Activated CD4-positive, alpha-beta memory T cell treated with anti-CD3 and anti-CD28 coated beads for 36 hours (primary cell): ENCODE data around the gene C2CD4D. TPM values are rescaled to one million over a fixed set of nuclear protein-coding genes. Genes with fewer than 3 reads are reported as not detected.
"Not testable (repeated sequence)": the region's sequence is repeated elsewhere in the genome, so short reads cannot be mapped to it uniquely, and the experiment has no call there.

Experiments used
- CTCF ChIA-PET: fragments of 350-600 bp; sonication (Branson Sonifier 250); formaldehyde crosslinking; loops from one replicate; lab custom pipeline; 2021; ENCODE audit warnings: antibody characterized with exemption, inconsistent platforms; lab: Charles Lee
- POLR2A ChIA-PET: fragments of 350-600 bp; sonication (Branson Sonifier 250); formaldehyde crosslinking; loops from one replicate; lab custom pipeline; 2021; ENCODE audit warnings: antibody characterized with exemption; lab: Charles Lee
- DNase-seq: peaks from one replicate; pipeline ENCODE4 v3.0.0-alpha.2; 2020
- H3K27ac Mint-ChIP-seq: one replicate; pipeline ENCODE4 v1.8.0; 2021; ENCODE audit warnings: mixed read lengths
- H3K27me3 Mint-ChIP-seq: one replicate; pipeline ENCODE4 v1.8.0; 2021; ENCODE audit warnings: mixed read lengths
- H3K36me3 Mint-ChIP-seq: one replicate; pipeline ENCODE4 v1.8.0; 2021; ENCODE audit warnings: mixed read lengths
- H3K4me1 Mint-ChIP-seq: one replicate; pipeline ENCODE4 v1.8.0; 2021; ENCODE audit warnings: low read depth, mixed read lengths
- H3K4me3 Mint-ChIP-seq: one replicate; pipeline ENCODE4 v1.8.0; 2021; ENCODE audit warnings: mild to moderate bottlenecking, mixed read lengths
- H3K9me3 Mint-ChIP-seq: one replicate; pipeline ENCODE4 v1.8.0; 2021; ENCODE audit warnings: mixed read lengths
- intact Hi-C: fragments of 100-400 bp; cut with micrococcal nuclease; formaldehyde crosslinking; loops from one replicate; pipeline ENCODE4 v1.15.1; 2023
- total RNA-seq, 2 experiments: library from RNA; stranded (reverse); gene quantifications; one replicate each; pipeline ENCODE4 v1.2.3, GENCODE V29; 2021

Gene C2CD4D
- total RNA-seq, 2 experiments from 2014 or later, result 3.3 to 3.9 TPM

GRCh38 chr1:151875419-151876097, 35.9 kb upstream of the C2CD4D start:
- H3K27ac Mint-ChIP-seq, result no peak overlapping the region
- peaks cover 21% of the 10 kb centered on the region for H3K36me3 Mint-ChIP-seq
- intact Hi-C loops, result no loop called here
- no peak for DNase-seq
- no peak overlapping the region for H3K4me3 Mint-ChIP-seq
- peaks cover 11% of the 10 kb centered on the region for H3K4me1 Mint-ChIP-seq
- ChIA-PET CTCF (interaction anchor here (0.6 to 2.3 kb wide), 3 partner anchors 13 to 281 kb away, joined by 5 to 8 read pairs (median 6); no protein-coding TSS in a partner anchor), POLR2A (no interaction called here)
- H3K27me3 Mint-ChIP-seq, result no peaks in the 10 kb centered on the region
- no peaks in the 10 kb centered on the region for H3K9me3 Mint-ChIP-seq

DNA sequence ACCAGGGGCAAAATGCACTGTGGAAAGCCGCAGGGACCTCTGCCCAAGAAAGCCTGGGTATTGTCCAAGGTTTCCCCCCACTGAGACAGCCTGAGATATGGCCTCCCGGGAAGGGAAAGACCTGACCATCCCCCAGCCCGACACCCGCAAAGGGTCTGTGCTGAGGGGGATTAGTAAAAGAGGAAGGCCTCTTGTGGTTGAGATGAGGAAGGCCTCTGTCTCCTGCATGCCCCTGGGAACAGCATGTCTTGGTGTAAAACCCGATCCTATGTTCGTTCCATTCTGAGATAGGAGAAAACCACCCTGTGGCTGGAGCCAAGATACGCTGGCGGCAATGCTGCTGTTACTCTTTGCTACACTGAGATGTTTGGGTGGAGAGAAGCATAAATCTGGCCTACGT, 33.2 kb upstream of the C2CD4D start:
- H3K27ac Mint-ChIP-seq, intact Hi-C loops: not testable (repeated sequence)
- peaks cover 16% of the 10 kb centered on the region for H3K4me1 Mint-ChIP-seq

GRCh38 chr1:151871284-151872030, 31.8 kb upstream of the C2CD4D start:
- Mint-ChIP-seq H3K36me3 (peaks cover 17% of the 10 kb centered on the region), H3K4me1 (peaks cover 20% of the 10 kb centered on the region), H3K9me3 (no peaks in the 10 kb centered on the region), H3K27me3 (no peaks in the 10 kb centered on the region), H3K27ac (no peak overlapping the region), H3K4me3 (no peak overlapping the region)
- POLR2A ChIA-PET, result interaction anchor here (0.7 kb wide), 1 partner anchor 8 kb away, joined by 4 read pairs; no protein-coding TSS in a partner anchor
- intact Hi-C loops, result no loop called here
- CTCF ChIA-PET, result interaction anchor here (0.6 to 1.5 kb wide), 2 partner anchors 8 to 130 kb away, joined by 3 to 4 read pairs; no protein-coding TSS in a partner anchor
- DNase-seq, result no peak

More for the DNA sequence above, 33.2 kb upstream of the C2CD4D start:
- H3K9me3 Mint-ChIP-seq, H3K27me3 Mint-ChIP-seq, POLR2A ChIA-PET, DNase-seq, H3K4me3 Mint-ChIP-seq, CTCF ChIA-PET: not testable (repeated sequence)
- H3K36me3 Mint-ChIP-seq, result peaks cover 21% of the 10 kb centered on the region

- DNase-seq, result no peak
- H3K27ac Mint-ChIP-seq, result no peak overlapping the region
- CTCF ChIA-PET, result no interaction called here
- intact Hi-C loops, result no loop called here
- no peaks in the 10 kb centered on the region for H3K27me3 Mint-ChIP-seq
- POLR2A ChIA-PET, result no interaction called here
- H3K9me3 Mint-ChIP-seq, result no peaks in the 10 kb centered on the region
- H3K4me3 Mint-ChIP-seq, result no peak overlapping the region
- peaks cover 2% of the 10 kb centered on the region for H3K36me3 Mint-ChIP-seq
- H3K4me1 Mint-ChIP-seq, result peaks cover 8% of the 10 kb centered on the region
Measured at GRCh38 chr1:151868486-151868885, 28.9 kb upstream of the C2CD4D start.

- peaks cover 8% of the 10 kb centered on the region for H3K4me1 Mint-ChIP-seq
- intact Hi-C loops, result no loop called here
- no peaks in the 10 kb centered on the region for H3K27me3 Mint-ChIP-seq
- H3K27ac Mint-ChIP-seq, result peak overlapping the region; percentile 54
- DNase-seq, result peak; percentile 30
- CTCF ChIA-PET, result no interaction called here
- H3K4me3 Mint-ChIP-seq, result no peak overlapping the region
- H3K9me3 Mint-ChIP-seq, result no peaks in the 10 kb centered on the region
- no peaks in the 10 kb centered on the region for H3K36me3 Mint-ChIP-seq
- POLR2A ChIA-PET, result no interaction called here
Measured at GRCh38 chr1:151867765-151868411, 28.3 kb upstream of the C2CD4D start.

GRCh38 chr1:151867321-151867720, 27.7 kb upstream of the C2CD4D start:
- H3K27ac Mint-ChIP-seq, result no peak overlapping the region
- no peak overlapping the region for H3K4me3 Mint-ChIP-seq
- POLR2A ChIA-PET, result no interaction called here
- peaks cover 8% of the 10 kb centered on the region for H3K4me1 Mint-ChIP-seq
- DNase-seq, result no peak
- no peaks in the 10 kb centered on the region for H3K36me3 Mint-ChIP-seq
- H3K9me3 Mint-ChIP-seq, result no peaks in the 10 kb centered on the region
- H3K27me3 Mint-ChIP-seq, result no peaks in the 10 kb centered on the region
- CTCF ChIA-PET, result no interaction called here
- intact Hi-C loops, result no loop called here

DNA sequence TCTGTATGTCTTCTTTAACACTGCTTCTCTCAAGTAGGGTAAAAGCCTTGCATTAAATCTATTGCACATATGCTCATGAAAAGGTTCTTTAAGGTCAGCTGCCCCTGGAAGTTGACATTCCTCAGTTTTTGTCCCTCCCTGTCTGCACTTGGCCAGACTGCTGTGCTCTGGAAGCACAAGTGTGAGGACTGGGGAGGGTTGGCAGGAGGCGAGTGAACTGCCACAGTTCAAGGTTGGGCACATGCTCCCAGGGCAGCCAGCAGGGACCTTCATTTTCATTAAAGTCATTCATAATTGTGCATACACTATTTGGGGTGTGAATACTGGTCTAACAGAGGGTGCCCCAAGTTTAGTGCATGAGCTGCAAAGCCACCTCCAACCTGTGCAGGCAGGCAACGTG, 24.8 kb upstream of the C2CD4D start:
- intact Hi-C loops, result no loop called here
- H3K4me3 Mint-ChIP-seq, result no peak overlapping the region
- H3K27ac Mint-ChIP-seq, result no peak overlapping the region
- H3K4me1 Mint-ChIP-seq, result peaks cover 11% of the 10 kb centered on the region
- POLR2A ChIA-PET, result no interaction called here
- H3K27me3 Mint-ChIP-seq, result no peaks in the 10 kb centered on the region
- CTCF ChIA-PET, result interaction anchor here (0.6 kb wide), 1 partner anchor 8 kb away, joined by 4 read pairs; no protein-coding TSS in a partner anchor
- no peak for DNase-seq
- H3K9me3 Mint-ChIP-seq, result no peaks in the 10 kb centered on the region
- no peaks in the 10 kb centered on the region for H3K36me3 Mint-ChIP-seq

- no peaks in the 10 kb centered on the region for H3K36me3 Mint-ChIP-seq
- no peak overlapping the region for H3K4me3 Mint-ChIP-seq
- peaks cover 5% of the 10 kb centered on the region for H3K4me1 Mint-ChIP-seq
- ChIA-PET CTCF (no interaction called here), POLR2A (no interaction called here)
- H3K27me3 Mint-ChIP-seq, result no peaks in the 10 kb centered on the region
- H3K9me3 Mint-ChIP-seq, result no peaks in the 10 kb centered on the region
- H3K27ac Mint-ChIP-seq, result no peak overlapping the region
- no peak for DNase-seq
- intact Hi-C loops, result no loop called here
Measured at GRCh38 chr1:151862604-151863003, 23.0 kb upstream of the C2CD4D start.

- Mint-ChIP-seq H3K9me3 (no peaks in the 10 kb centered on the region), H3K4me1 (peaks cover 3% of the 10 kb centered on the region), H3K36me3 (no peaks in the 10 kb centered on the region), H3K4me3 (no peak overlapping the region), H3K27ac (no peak overlapping the region), H3K27me3 (no peaks in the 10 kb centered on the region)
- ChIA-PET POLR2A (no interaction called here), CTCF (interaction anchor here (1.8 kb wide), 1 partner anchor 141 kb away, joined by 4 read pairs; no protein-coding TSS in a partner anchor)
- no peak for DNase-seq
- intact Hi-C loops, result no loop called here
Measured at GRCh38 chr1:151860504-151861187, 21.0 kb upstream of the C2CD4D start.

DNA sequence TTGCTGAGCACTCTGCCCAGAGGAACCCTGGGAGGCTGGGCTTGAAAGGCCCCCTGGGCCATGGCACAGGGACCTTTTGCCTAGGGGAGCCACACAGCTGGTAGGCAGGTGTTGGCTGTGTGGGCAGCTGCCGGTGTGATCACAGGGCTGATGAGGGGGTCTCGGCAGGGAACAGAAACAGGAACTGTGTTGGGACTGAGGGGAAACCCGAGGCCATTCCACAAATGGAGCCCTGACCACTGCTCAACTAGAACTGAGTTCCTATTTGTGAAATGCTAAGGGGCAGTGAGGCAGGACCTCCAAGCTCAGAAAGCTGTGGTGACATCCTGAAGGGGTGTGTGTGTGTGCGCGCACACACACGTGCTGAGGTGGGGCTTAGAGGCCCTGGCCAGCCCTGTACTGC, 20.3 kb upstream of the C2CD4D start:
- DNase-seq, result no peak
- Mint-ChIP-seq H3K27me3 (no peaks in the 10 kb centered on the region), H3K9me3 (no peaks in the 10 kb centered on the region), H3K4me3 (no peak overlapping the region), H3K4me1 (peaks cover 3% of the 10 kb centered on the region), H3K27ac (no peak overlapping the region), H3K36me3 (no peaks in the 10 kb centered on the region)
- POLR2A ChIA-PET, result interaction anchor here (0.5 kb wide), 1 partner anchor 1719 kb away, joined by 3 read pairs; no protein-coding TSS in a partner anchor
- intact Hi-C loops, result no loop called here
- CTCF ChIA-PET, result interaction anchor here (1.4 to 1.8 kb wide), 2 partner anchors 29 to 141 kb away, joined by 4 to 5 read pairs; no protein-coding TSS in a partner anchor

GRCh38 chr1:151858886-151859665, 19.5 kb upstream of the C2CD4D start:
- no peak overlapping the region for H3K4me3 Mint-ChIP-seq
- no peak overlapping the region for H3K27ac Mint-ChIP-seq
- ChIA-PET POLR2A (interaction anchor here (0.5 kb wide), 1 partner anchor 1720 kb away, joined by 3 read pairs; no protein-coding TSS in a partner anchor), CTCF (interaction anchor here (1.4 to 1.8 kb wide), 2 partner anchors 30 to 142 kb away, joined by 4 to 5 read pairs; no protein-coding TSS in a partner anchor)
- H3K36me3 Mint-ChIP-seq, result no peaks in the 10 kb centered on the region
- no peak for DNase-seq
- H3K9me3 Mint-ChIP-seq, result no peaks in the 10 kb centered on the region
- intact Hi-C loops, result no loop called here
- no peaks in the 10 kb centered on the region for H3K27me3 Mint-ChIP-seq
- peaks cover 3% of the 10 kb centered on the region for H3K4me1 Mint-ChIP-seq
